Suprapubic skin (tissue), 3 donors: ENCODE data around the gene RHOT1.

Experiments used
- EP300 ChIP-seq: sonication (generic); formaldehyde crosslinking; IDR thresholded peaks from one replicate; pipeline ENCODE4 v1.6.1; 2017; ENCODE audit warnings: antibody characterized with exemption
- POLR2A ChIP-seq, 2 donors: fragments of 450-650 bp; IDR thresholded peaks; one replicate each; pipeline ENCODE4 v1.6.1; 2017; ENCODE audit warnings: antibody characterized with exemption in 2 of 2, mild to moderate bottlenecking in 2 of 2, moderate library complexity in 2 of 2
- TF ChIP-seq, protein P1 (sequence below), 2 donors: fragments of 200-600 bp in 1 of 2; fragments of 450-650 bp in 1 of 2; sonication (generic) in 1 of 2; IDR thresholded peaks; one replicate each; pipeline ENCODE4 v1.5.1; 2016 to 2019; ENCODE audit warnings: antibody characterized with exemption in 2 of 2, mild to moderate bottlenecking in 1 of 2, moderate library complexity in 1 of 2

DNA sequence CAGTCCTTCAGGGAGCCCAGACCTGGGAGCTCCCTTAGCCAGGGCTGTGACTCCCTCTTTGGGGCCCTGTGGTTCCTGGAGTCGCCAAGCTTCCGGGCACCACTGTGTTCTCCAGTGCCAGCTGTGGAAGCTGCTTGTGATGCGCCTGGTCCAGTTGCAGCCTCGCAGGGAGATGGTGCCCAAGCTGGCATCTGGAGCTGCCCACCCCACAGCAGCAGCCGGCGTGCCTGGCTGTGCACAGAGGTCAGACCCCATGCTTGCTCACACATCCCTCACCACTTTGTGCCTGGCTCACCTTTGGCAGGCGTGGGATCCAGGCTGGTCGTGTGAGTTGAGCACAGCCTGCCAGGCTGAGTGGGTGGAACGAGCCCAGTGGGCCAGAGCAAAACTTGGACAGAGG, 18.2 kb downstream of the RHOT1 start:
- TF ChIP-seq, protein P1, sequence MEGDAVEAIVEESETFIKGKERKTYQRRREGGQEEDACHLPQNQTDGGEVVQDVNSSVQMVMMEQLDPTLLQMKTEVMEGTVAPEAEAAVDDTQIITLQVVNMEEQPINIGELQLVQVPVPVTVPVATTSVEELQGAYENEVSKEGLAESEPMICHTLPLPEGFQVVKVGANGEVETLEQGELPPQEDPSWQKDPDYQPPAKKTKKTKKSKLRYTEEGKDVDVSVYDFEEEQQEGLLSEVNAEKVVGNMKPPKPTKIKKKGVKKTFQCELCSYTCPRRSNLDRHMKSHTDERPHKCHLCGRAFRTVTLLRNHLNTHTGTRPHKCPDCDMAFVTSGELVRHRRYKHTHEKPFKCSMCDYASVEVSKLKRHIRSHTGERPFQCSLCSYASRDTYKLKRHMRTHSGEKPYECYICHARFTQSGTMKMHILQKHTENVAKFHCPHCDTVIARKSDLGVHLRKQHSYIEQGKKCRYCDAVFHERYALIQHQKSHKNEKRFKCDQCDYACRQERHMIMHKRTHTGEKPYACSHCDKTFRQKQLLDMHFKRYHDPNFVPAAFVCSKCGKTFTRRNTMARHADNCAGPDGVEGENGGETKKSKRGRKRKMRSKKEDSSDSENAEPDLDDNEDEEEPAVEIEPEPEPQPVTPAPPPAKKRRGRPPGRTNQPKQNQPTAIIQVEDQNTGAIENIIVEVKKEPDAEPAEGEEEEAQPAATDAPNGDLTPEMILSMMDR (IDR thresholded peaks at IDR 0.05), result no peak
- TF ChIP-seq EP300 (no peak), POLR2A (IDR thresholded peaks at IDR 0.05) (no peak)
